Smooth muscle cell (in vitro differentiated cells): ENCODE data around the gene SNX7. TPM values are rescaled to one million over a fixed set of nuclear protein-coding genes. Genes with fewer than 3 reads are reported as not detected.

Source experiments
- DNase-seq: peaks from one replicate; lab custom pipeline; 2025; ENCODE audit not compliant: unreplicated experiment; lab: John Stamatoyannopoulos, UW
- H2AFZ ChIP-seq: fragments of 200-600 bp; sonication (generic); 2 replicates; pipeline ENCODE4 v1.6.0; 2016; ENCODE audit warnings: antibody characterized with exemption, low read depth, mild to moderate bottlenecking
- H3F3A ChIP-seq: fragments of 200-600 bp; sonication (generic); 2 replicates; pipeline ENCODE4 v1.6.0; 2017; ENCODE audit warnings: antibody characterized with exemption, low read depth
- H3K27ac ChIP-seq: fragments of 200-600 bp; sonication (generic); 2 replicates; pipeline ENCODE4 v1.5.1; 2016; ENCODE audit warnings: low read depth, mild to moderate bottlenecking
- H3K27me3 ChIP-seq: fragments of 200-600 bp; sonication (generic); 2 replicates; pipeline ENCODE4 v1.6.1; 2016; ENCODE audit warnings: low read depth, mild to moderate bottlenecking
- H3K36me3 ChIP-seq: fragments of 200-600 bp; sonication (generic); 2 replicates; pipeline ENCODE4 v1.5.1; 2016; ENCODE audit warnings: low read depth
- H3K4me1 ChIP-seq: fragments of 200-600 bp; sonication (generic); 2 replicates; pipeline ENCODE4 v1.5.1; 2016; ENCODE audit warnings: low read depth
- H3K4me2 ChIP-seq: fragments of 200-600 bp; sonication (generic); 2 replicates; pipeline ENCODE4 v1.6.0; 2016; ENCODE audit warnings: mild to moderate bottlenecking
- H3K4me3 ChIP-seq: fragments of 200-600 bp; sonication (generic); 2 replicates; pipeline ENCODE4 v1.5.1; 2016; ENCODE audit warnings: mild to moderate bottlenecking
- H3K79me2 ChIP-seq: fragments of 200-600 bp; sonication (generic); 2 replicates; pipeline ENCODE4 v1.6.0; 2016; ENCODE audit warnings: low read depth, mild to moderate bottlenecking
- H3K9ac ChIP-seq: fragments of 200-600 bp; sonication (generic); 2 replicates; pipeline ENCODE4 v1.6.0; 2016; ENCODE audit warnings: low read depth
- H3K9me3 ChIP-seq: fragments of 200-600 bp; sonication (generic); replicated peaks from 2 replicates; pipeline ENCODE4 v1.5.1; 2016; ENCODE audit warnings: low read depth
- H4K20me1 ChIP-seq: fragments of 200-600 bp; sonication (generic); 2 replicates; pipeline ENCODE4 v1.6.0; 2016; ENCODE audit warnings: low read depth
- WGBS: methylation state at CpG from one replicate; pipeline ENCODE4 v1.1.7; 2016; ENCODE audit warnings: low lambda C conversion rate; 5-methylcytosine and 5-hydroxymethylcytosine counted together
- polyA plus RNA-seq: library from polyadenylated mRNA; unstranded; fragments of >200 nt; fragmentation: Nextera tagmentation; extraction: Ambion mirVana; gene quantifications from 2 replicates; pipeline ENCODE4 v1.2.1, GENCODE V29; 2016
- total RNA-seq: library from RNA; depleted of rRNA; stranded (reverse); fragments of >200 nt; gene quantifications from 2 replicates; pipeline ENCODE4 v1.2.3, GENCODE V29; 2014
- TF ChIP-seq, protein P1 (sequence below): fragments of 200-600 bp; sonication (generic); IDR thresholded peaks from 2 replicates; pipeline ENCODE4 v1.5.1; 2017; ENCODE audit warnings: borderline replicate concordance, mild to moderate bottlenecking, antibody characterized with exemption; ENCODE audit not compliant: insufficient read depth, poor library complexity, severe bottlenecking

The SNX7 gene
- total and polyA plus RNA-seq, 2 experiments from 2014 or later, result 40.0 to 46.0 TPM

DNA sequence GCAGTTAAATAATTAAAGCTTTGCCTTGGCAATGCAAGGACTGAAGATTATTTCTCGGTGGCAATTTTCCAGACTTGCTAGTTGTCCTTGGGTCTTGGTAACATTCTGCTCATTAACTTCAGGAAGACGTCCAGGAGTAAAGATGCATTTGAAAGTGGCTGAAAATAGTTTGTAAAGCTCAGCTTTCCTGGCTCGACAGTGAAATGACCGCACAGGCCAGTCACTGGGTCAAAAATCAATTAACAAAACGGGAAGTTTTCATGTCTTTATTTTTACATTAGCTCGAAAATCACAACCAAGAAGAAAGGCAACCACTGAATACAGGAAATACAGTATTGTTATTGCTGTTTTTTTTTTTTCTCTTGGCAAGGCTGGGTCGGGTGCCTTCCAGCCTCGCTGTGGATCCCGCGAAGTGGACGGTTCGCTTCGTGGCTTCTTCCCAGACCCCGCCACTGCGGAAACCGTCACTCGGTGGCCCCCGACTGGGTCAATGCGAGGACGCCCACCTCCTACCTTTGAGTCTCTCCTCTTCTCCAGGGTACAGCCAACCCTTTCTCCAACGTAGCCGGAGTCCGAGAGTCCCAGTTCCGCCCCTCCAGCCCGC lies 479 bp upstream of the SNX7 start:
- peak overlapping the region; percentile 37 for H3K27ac ChIP-seq
- no peaks in the 10 kb centered on the region for H3K9me3 ChIP-seq
- WGBS, result 7% methylated on average over 25 of the region's 25 CpGs

DNA sequence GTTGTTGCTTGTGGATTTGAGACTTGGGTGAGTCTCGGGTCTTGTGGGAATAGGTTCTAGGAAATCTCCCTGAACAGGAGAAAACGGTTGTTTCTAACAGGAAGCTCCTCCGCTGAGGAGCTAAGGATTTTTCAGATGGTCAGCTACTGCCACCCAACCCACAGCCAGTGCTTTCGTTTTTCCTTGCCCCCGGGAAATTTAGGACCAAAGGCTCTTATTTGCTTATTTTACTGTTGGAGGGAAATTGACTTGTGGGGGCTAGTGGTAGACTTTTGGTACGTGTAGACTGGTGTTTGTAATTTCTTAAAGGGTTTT lies 792 bp downstream of the SNX7 start:
- no peak for DNase-seq
- Histone ChIP-seq H3K36me3 (no peaks in the 10 kb centered on the region), H3K4me3 (peak overlapping the region; percentile 91), H3K79me2 (peaks cover 31% of the 10 kb centered on the region), H3F3A (peaks cover 8% of the 10 kb centered on the region), H4K20me1 (peaks cover 4% of the 10 kb centered on the region), H3K9me3 (no peaks in the 10 kb centered on the region), H3K27ac (peak overlapping the region; percentile 63), H2AFZ (peak overlapping the region; percentile 100), H3K27me3 (no peaks in the 10 kb centered on the region), H3K4me1 (peaks cover 14% of the 10 kb centered on the region), H3K4me2 (peak overlapping the region; percentile 91), H3K9ac (peak overlapping the region; percentile 63)
- TF ChIP-seq, protein P1, sequence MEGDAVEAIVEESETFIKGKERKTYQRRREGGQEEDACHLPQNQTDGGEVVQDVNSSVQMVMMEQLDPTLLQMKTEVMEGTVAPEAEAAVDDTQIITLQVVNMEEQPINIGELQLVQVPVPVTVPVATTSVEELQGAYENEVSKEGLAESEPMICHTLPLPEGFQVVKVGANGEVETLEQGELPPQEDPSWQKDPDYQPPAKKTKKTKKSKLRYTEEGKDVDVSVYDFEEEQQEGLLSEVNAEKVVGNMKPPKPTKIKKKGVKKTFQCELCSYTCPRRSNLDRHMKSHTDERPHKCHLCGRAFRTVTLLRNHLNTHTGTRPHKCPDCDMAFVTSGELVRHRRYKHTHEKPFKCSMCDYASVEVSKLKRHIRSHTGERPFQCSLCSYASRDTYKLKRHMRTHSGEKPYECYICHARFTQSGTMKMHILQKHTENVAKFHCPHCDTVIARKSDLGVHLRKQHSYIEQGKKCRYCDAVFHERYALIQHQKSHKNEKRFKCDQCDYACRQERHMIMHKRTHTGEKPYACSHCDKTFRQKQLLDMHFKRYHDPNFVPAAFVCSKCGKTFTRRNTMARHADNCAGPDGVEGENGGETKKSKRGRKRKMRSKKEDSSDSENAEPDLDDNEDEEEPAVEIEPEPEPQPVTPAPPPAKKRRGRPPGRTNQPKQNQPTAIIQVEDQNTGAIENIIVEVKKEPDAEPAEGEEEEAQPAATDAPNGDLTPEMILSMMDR, result no peak
- under 1% methylated on average over 6 of the region's 6 CpGs for WGBS

More for the DNA sequence above, 479 bp upstream of the SNX7 start:
- peak overlapping the region; percentile 91 for H3K4me2 ChIP-seq
- H3K4me1 ChIP-seq, result peaks cover 14% of the 10 kb centered on the region
- H3K9ac ChIP-seq, result peak overlapping the region; percentile 59
- peak overlapping the region; percentile 100 for H2AFZ ChIP-seq
- DNase-seq, result no peak
- peaks cover 28% of the 10 kb centered on the region for H3K79me2 ChIP-seq
- H4K20me1 ChIP-seq, result peaks cover under 1% of the 10 kb centered on the region
- H3K4me3 ChIP-seq, result peak overlapping the region; percentile 91
- no peaks in the 10 kb centered on the region for H3K27me3 ChIP-seq
- H3F3A ChIP-seq, result peaks cover 8% of the 10 kb centered on the region
- H3K36me3 ChIP-seq, result no peaks in the 10 kb centered on the region
- TF ChIP-seq, protein P1, result no peak

DNA sequence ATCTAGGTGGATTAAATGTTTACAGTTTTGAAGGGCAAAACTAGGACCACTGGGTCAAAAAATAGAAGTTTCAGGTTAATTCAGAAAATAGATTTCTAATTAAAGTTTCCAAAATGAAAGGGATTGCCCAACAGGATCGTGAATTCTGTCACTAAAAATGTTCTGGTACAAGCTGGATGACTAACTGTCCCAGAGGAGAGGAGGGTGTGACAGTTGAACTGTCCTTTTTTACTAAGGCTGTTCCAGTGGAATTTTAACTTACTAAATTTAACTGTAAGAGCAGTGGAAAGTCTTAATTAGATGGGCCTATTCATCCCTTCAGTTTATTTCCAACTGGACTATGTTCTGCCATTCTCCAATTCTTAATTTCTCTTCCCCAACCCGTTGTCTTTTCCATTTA lies 7.2 kb downstream of the SNX7 start:
- H4K20me1 ChIP-seq, result peaks cover 26% of the 10 kb centered on the region
- no peak overlapping the region for H3K27ac ChIP-seq
- WGBS, result 85% methylated on average over 2 of the region's 2 CpGs
- H3K9me3 ChIP-seq, result no peaks in the 10 kb centered on the region
- H3F3A ChIP-seq, result no peaks in the 10 kb centered on the region
- H2AFZ ChIP-seq, result no peak overlapping the region
- peaks cover 2% of the 10 kb centered on the region for H3K4me1 ChIP-seq
- no peak overlapping the region for H3K4me3 ChIP-seq
- TF ChIP-seq, protein P1, result no peak
- H3K36me3 ChIP-seq, result no peaks in the 10 kb centered on the region
- no peak for DNase-seq
- H3K4me2 ChIP-seq, result peak overlapping the region; percentile 11
- no peak overlapping the region for H3K9ac ChIP-seq
- no peaks in the 10 kb centered on the region for H3K27me3 ChIP-seq
- peaks cover 75% of the 10 kb centered on the region for H3K79me2 ChIP-seq
